Endothelial cell of umbilical vein (primary cell): ENCODE measurements around the gene ECE2. TPM values are rescaled to one million over a fixed set of nuclear protein-coding genes. Genes with fewer than 3 reads are reported as not detected.

Experiments
- BruUV-seq: library from RNA; stranded (reverse); fragments of 400-500 nt; replicated peaks from 2 replicates; lab custom pipeline; 2021; lab: Mats Ljungman, UMichigan
- CTCF ChIA-PET: fragments of 300-600, 350-600 bp; sonication (Branson Sonifier 250); formaldehyde crosslinking; loops from one replicate; lab custom pipeline; 2021; ENCODE audit warnings: antibody characterized with exemption, inconsistent platforms; lab: Charles Lee
- POLR2A ChIA-PET: fragments of 300-600, 350-600 bp; sonication (Branson Sonifier 250); formaldehyde crosslinking; loops from one replicate; lab custom pipeline; 2021; ENCODE audit warnings: antibody characterized with exemption, inconsistent platforms; lab: Charles Lee
- DNase-seq: peaks from one replicate; pipeline ENCODE4 v3.0.0-alpha.2; 2011; ENCODE audit warnings: low read depth, low spot score
- FAIRE-seq: peaks from 2 replicates; lab custom pipeline; 2011; peaks lifted over from hg19 to GRCh38; lab: Jason Lieb, UNC
- H2AFZ ChIP-seq: 2 replicates; pipeline ENCODE4 v1.6.0; 2012; ENCODE audit warnings: low read depth, low read length, control low read depth, inconsistent platforms
- H3K27ac ChIP-seq: 2 replicates; pipeline ENCODE4 v1.5.1; 2011; ENCODE audit warnings: low read depth, mild to moderate bottlenecking, control low read depth, low read length, moderate library complexity; ENCODE audit not compliant: insufficient read depth
- H3K27me3 ChIP-seq, 2 experiments: 2 replicates each; pipeline versions ENCODE4 v1.6.0 to v1.6.1; 2011; ENCODE audit warnings: low read length in 2 of 2, mixed read lengths in 1 of 2; ENCODE audit not compliant: control insufficient read depth in 2 of 2, insufficient read depth in 2 of 2
- H3K36me3 ChIP-seq, 2 experiments: 2 replicates in 1 of 2; 3 replicates in 1 of 2; pipeline ENCODE4 v1.5.1; 2011; ENCODE audit warnings: low read length in 2 of 2, mild to moderate bottlenecking in 1 of 2, moderate library complexity in 1 of 2; ENCODE audit not compliant: control insufficient read depth in 2 of 2, insufficient read depth in 2 of 2; ENCODE audit errors: extremely low read depth in 1 of 2
- H3K4me1 ChIP-seq: 3 replicates; pipeline ENCODE4 v1.5.1; 2011; ENCODE audit warnings: mild to moderate bottlenecking, low read length; ENCODE audit not compliant: control insufficient read depth, insufficient read depth; ENCODE audit errors: extremely low read depth
- H3K4me2 ChIP-seq: 2 replicates; pipeline ENCODE4 v1.6.1; 2011; ENCODE audit warnings: low read length, control low read depth, mixed read lengths; ENCODE audit not compliant: insufficient read depth
- H3K4me3 ChIP-seq, 3 experiments: fragments of 200-600 bp in 1 of 3; sonication (generic), shearing (Covaris generic) in 1 of 3; replicated peaks in 1 of 3; 2 replicates each; pipeline ENCODE4 v1.5.1; 2011 to 2016; ENCODE audit warnings: control low read depth in 3 of 3, low read length in 3 of 3, mild to moderate bottlenecking in 2 of 3, inconsistent platforms in 1 of 3, low read depth in 1 of 3, moderate library complexity in 1 of 3; ENCODE audit not compliant: insufficient read depth in 1 of 3
- H3K79me2 ChIP-seq: 2 replicates; pipeline ENCODE4 v1.6.0; 2012; ENCODE audit warnings: low read length, inconsistent platforms; ENCODE audit not compliant: control insufficient read depth, insufficient read depth
- H3K9ac ChIP-seq: replicated peaks from 2 replicates; pipeline ENCODE3; 2011; ENCODE audit warnings: low read length, control low read depth; ENCODE audit not compliant: insufficient read depth; ENCODE audit errors: extremely low read depth
- H3K9me1 ChIP-seq: replicated peaks from 3 replicates; pipeline ENCODE4 v1.6.0; 2011; ENCODE audit warnings: mild to moderate bottlenecking, low read length; ENCODE audit not compliant: control insufficient read depth, insufficient read depth; ENCODE audit errors: extremely low read depth
- H3K9me3 ChIP-seq: replicated peaks from 2 replicates; pipeline ENCODE4 v1.5.1; 2012; ENCODE audit warnings: low read length, inconsistent platforms; ENCODE audit not compliant: control insufficient read depth, insufficient read depth
- H4K20me1 ChIP-seq: replicated peaks from 2 replicates; pipeline ENCODE3; 2011; ENCODE audit warnings: mild to moderate bottlenecking, low read length; ENCODE audit not compliant: control insufficient read depth, insufficient read depth; ENCODE audit errors: extremely low read depth
- CTCF ChIP-seq, 2 donors: IDR thresholded peaks; 1 replicate in 1 of 2; 2 replicates in 1 of 2; pipeline ENCODE4 v1.5.1; 2011; ENCODE audit warnings: low read length in 2 of 2, mild to moderate bottlenecking in 2 of 2, moderate library complexity in 2 of 2, control low read depth in 1 of 2, inconsistent platforms in 1 of 2, low read depth in 1 of 2; ENCODE audit not compliant: insufficient read depth in 1 of 2; ENCODE audit errors: extremely low read depth in 1 of 2
- EZH2 ChIP-seq: IDR thresholded peaks from 2 replicates; pipeline ENCODE4 v1.6.1; 2012; ENCODE audit warnings: borderline replicate concordance, low read depth, mild to moderate bottlenecking, moderate library complexity, low read length, inconsistent platforms; ENCODE audit not compliant: severe bottlenecking
- FOS ChIP-seq: IDR thresholded peaks from 2 replicates; pipeline ENCODE4 v1.6.1; 2011; ENCODE audit warnings: mild to moderate bottlenecking, low read length, moderate library complexity, borderline replicate concordance; ENCODE audit not compliant: insufficient read depth
- GATA2 ChIP-seq: IDR thresholded peaks from 2 replicates; pipeline ENCODE4 v1.7.0; 2011; ENCODE audit warnings: low read depth, mild to moderate bottlenecking, moderate library complexity, mixed read lengths, low read length; ENCODE audit not compliant: insufficient read length, insufficient read depth
- JUN ChIP-seq: IDR thresholded peaks from 2 replicates; pipeline ENCODE4 v1.6.1; 2011; ENCODE audit warnings: borderline replicate concordance, low read depth; ENCODE audit not compliant: insufficient read length, insufficient read depth
- MAX ChIP-seq: IDR thresholded peaks from 2 replicates; pipeline ENCODE4 v1.6.1; 2011; ENCODE audit not compliant: insufficient read depth, insufficient read length
- MYC ChIP-seq: IDR thresholded peaks from one replicate; pipeline ENCODE4 v1.6.1; 2011; ENCODE audit warnings: mild to moderate bottlenecking, low read depth, low read length
- POLR2A ChIP-seq: IDR thresholded peaks from 2 replicates; pipeline ENCODE4 v1.6.1; 2012; ENCODE audit warnings: low read depth, mild to moderate bottlenecking, control low read depth, low read length
- POLR2AphosphoS5 ChIP-seq: IDR thresholded peaks from 2 replicates; pipeline ENCODE4 v1.6.1; 2012; ENCODE audit warnings: low read depth, mild to moderate bottlenecking, control low read depth, low read length, moderate library complexity; ENCODE audit not compliant: insufficient read depth
- dilution Hi-C: fragments of 300-500 bp; cut with MboI; formaldehyde crosslinking; loops from one replicate; pipeline ENCODE4 v1.15.0; 2019; ENCODE audit warnings: low sequenced_read_pairs; ENCODE audit not compliant: extremely low pct_ligation_motif_present
- intact Hi-C: fragments of 100-400 bp; cut with micrococcal nuclease; formaldehyde crosslinking; loops from one replicate; pipeline ENCODE4 v1.10.0; 2022
- polyA plus RNA-seq, 4 experiments: library from polyadenylated mRNA; depleted of rRNA in 3 of 4; stranded (reverse) in 3 of 4; unstranded in 1 of 4; fragments of >200 nt; gene quantifications; 2 replicates each; pipeline versions ENCODE4 v1.2.1 to v1.2.3, GENCODE V29; 2011 to 2012; ENCODE audit warnings: missing spikeins in 1 of 4
- total RNA-seq: library from RNA; stranded (reverse); gene quantifications from 2 replicates; pipeline ENCODE4 v1.2.3, GENCODE V29; 2021

The ECE2 gene
- total and polyA plus RNA-seq, 2 donors (not counting 3 experiments of a cell fraction or from before 2014, with no cell fraction given): not detected

- CTCF ChIA-PET: no interaction called here
- no peak overlapping the region for H3K9ac ChIP-seq
Observed at GRCh38 chr3:184321666-184322065, 45.8 kb downstream of the ECE2 start.

More at GRCh38 chr3:184321666-184322065, 45.8 kb downstream of the ECE2 start:
- Histone ChIP-seq H2AFZ (no peak overlapping the region), H3K4me1 (peaks cover 40% of the 10 kb centered on the region), H3K36me3 (peaks cover 65 to 69% of the 10 kb centered on the region in 2 experiments), H3K9me1 (no peaks in the 10 kb centered on the region), H3K27ac (no peak overlapping the region), H4K20me1 (peaks cover 1% of the 10 kb centered on the region), H3K9me3 (no peaks in the 10 kb centered on the region), H3K4me2 (no peak overlapping the region), H3K27me3 (no peaks in the 10 kb centered on the region), H3K4me3 (no peak overlapping the region), H3K79me2 (peaks cover 91% of the 10 kb centered on the region)
- no peak for FAIRE-seq
- no peak for DNase-seq
- POLR2A ChIA-PET: no interaction called here
- intact Hi-C loops (no loop called here), dilution Hi-C loops (no loop called here)
- TF ChIP-seq POLR2A: no peak
- TF ChIP-seq JUN: no peak
- no peak for TF ChIP-seq POLR2AphosphoS5
- no peak for TF ChIP-seq MAX
- no peak for TF ChIP-seq MYC
- TF ChIP-seq FOS: no peak
- no peak for TF ChIP-seq GATA2
- TF ChIP-seq EZH2: no peak
- no peak for TF ChIP-seq CTCF (IDR thresholded peaks at IDR 0.05; ENCODE audit: extremely low read depth in 1 of 2, insufficient read depth in 1 of 2, low read depth in 1 of 2, low read length in 2 of 2)
- TSS peak; percentile 32 for BruUV-seq
